Endothelial cell of umbilical vein (primary cell): ENCODE measurements around the gene SLC22A23. TPM values are rescaled to one million over a fixed set of nuclear protein-coding genes. Genes with fewer than 3 reads are reported as not detected.

Experiments
- BruUV-seq: library from RNA; stranded (reverse); fragments of 400-500 nt; replicated peaks from 2 replicates; lab custom pipeline; 2021; lab: Mats Ljungman, UMichigan
- CTCF ChIA-PET: fragments of 300-600, 350-600 bp; sonication (Branson Sonifier 250); formaldehyde crosslinking; loops from one replicate; lab custom pipeline; 2021; ENCODE audit warnings: antibody characterized with exemption, inconsistent platforms; lab: Charles Lee
- POLR2A ChIA-PET: fragments of 300-600, 350-600 bp; sonication (Branson Sonifier 250); formaldehyde crosslinking; loops from one replicate; lab custom pipeline; 2021; ENCODE audit warnings: antibody characterized with exemption, inconsistent platforms; lab: Charles Lee
- DNase-seq: peaks from one replicate; pipeline ENCODE4 v3.0.0-alpha.2; 2011; ENCODE audit warnings: low read depth, low spot score
- FAIRE-seq: peaks from 2 replicates; lab custom pipeline; 2011; peaks lifted over from hg19 to GRCh38; lab: Jason Lieb, UNC
- H2AFZ ChIP-seq: 2 replicates; pipeline ENCODE4 v1.6.0; 2012; ENCODE audit warnings: low read depth, low read length, control low read depth, inconsistent platforms
- H3K27ac ChIP-seq: 2 replicates; pipeline ENCODE4 v1.5.1; 2011; ENCODE audit warnings: low read depth, mild to moderate bottlenecking, control low read depth, low read length, moderate library complexity; ENCODE audit not compliant: insufficient read depth
- H3K27me3 ChIP-seq, 2 experiments: 2 replicates each; pipeline versions ENCODE4 v1.6.0 to v1.6.1; 2011; ENCODE audit warnings: low read length in 2 of 2, mixed read lengths in 1 of 2; ENCODE audit not compliant: control insufficient read depth in 2 of 2, insufficient read depth in 2 of 2
- H3K36me3 ChIP-seq, 2 experiments: 2 replicates in 1 of 2; 3 replicates in 1 of 2; pipeline ENCODE4 v1.5.1; 2011; ENCODE audit warnings: low read length in 2 of 2, mild to moderate bottlenecking in 1 of 2, moderate library complexity in 1 of 2; ENCODE audit not compliant: control insufficient read depth in 2 of 2, insufficient read depth in 2 of 2; ENCODE audit errors: extremely low read depth in 1 of 2
- H3K4me1 ChIP-seq: 3 replicates; pipeline ENCODE4 v1.5.1; 2011; ENCODE audit warnings: mild to moderate bottlenecking, low read length; ENCODE audit not compliant: control insufficient read depth, insufficient read depth; ENCODE audit errors: extremely low read depth
- H3K4me2 ChIP-seq: 2 replicates; pipeline ENCODE4 v1.6.1; 2011; ENCODE audit warnings: low read length, control low read depth, mixed read lengths; ENCODE audit not compliant: insufficient read depth
- H3K4me3 ChIP-seq, 3 experiments: fragments of 200-600 bp in 1 of 3; sonication (generic), shearing (Covaris generic) in 1 of 3; replicated peaks in 1 of 3; 2 replicates each; pipeline ENCODE4 v1.5.1; 2011 to 2016; ENCODE audit warnings: control low read depth in 3 of 3, low read length in 3 of 3, mild to moderate bottlenecking in 2 of 3, inconsistent platforms in 1 of 3, low read depth in 1 of 3, moderate library complexity in 1 of 3; ENCODE audit not compliant: insufficient read depth in 1 of 3
- H3K79me2 ChIP-seq: 2 replicates; pipeline ENCODE4 v1.6.0; 2012; ENCODE audit warnings: low read length, inconsistent platforms; ENCODE audit not compliant: control insufficient read depth, insufficient read depth
- H3K9ac ChIP-seq: replicated peaks from 2 replicates; pipeline ENCODE3; 2011; ENCODE audit warnings: low read length, control low read depth; ENCODE audit not compliant: insufficient read depth; ENCODE audit errors: extremely low read depth
- H3K9me1 ChIP-seq: replicated peaks from 3 replicates; pipeline ENCODE4 v1.6.0; 2011; ENCODE audit warnings: mild to moderate bottlenecking, low read length; ENCODE audit not compliant: control insufficient read depth, insufficient read depth; ENCODE audit errors: extremely low read depth
- H3K9me3 ChIP-seq: replicated peaks from 2 replicates; pipeline ENCODE4 v1.5.1; 2012; ENCODE audit warnings: low read length, inconsistent platforms; ENCODE audit not compliant: control insufficient read depth, insufficient read depth
- H4K20me1 ChIP-seq: replicated peaks from 2 replicates; pipeline ENCODE3; 2011; ENCODE audit warnings: mild to moderate bottlenecking, low read length; ENCODE audit not compliant: control insufficient read depth, insufficient read depth; ENCODE audit errors: extremely low read depth
- EZH2 ChIP-seq: IDR thresholded peaks from 2 replicates; pipeline ENCODE4 v1.6.1; 2012; ENCODE audit warnings: borderline replicate concordance, low read depth, mild to moderate bottlenecking, moderate library complexity, low read length, inconsistent platforms; ENCODE audit not compliant: severe bottlenecking
- FOS ChIP-seq: IDR thresholded peaks from 2 replicates; pipeline ENCODE4 v1.6.1; 2011; ENCODE audit warnings: mild to moderate bottlenecking, low read length, moderate library complexity, borderline replicate concordance; ENCODE audit not compliant: insufficient read depth
- GATA2 ChIP-seq: IDR thresholded peaks from 2 replicates; pipeline ENCODE4 v1.7.0; 2011; ENCODE audit warnings: low read depth, mild to moderate bottlenecking, moderate library complexity, mixed read lengths, low read length; ENCODE audit not compliant: insufficient read length, insufficient read depth
- MYC ChIP-seq: IDR thresholded peaks from one replicate; pipeline ENCODE4 v1.6.1; 2011; ENCODE audit warnings: mild to moderate bottlenecking, low read depth, low read length
- POLR2A ChIP-seq: IDR thresholded peaks from 2 replicates; pipeline ENCODE4 v1.6.1; 2012; ENCODE audit warnings: low read depth, mild to moderate bottlenecking, control low read depth, low read length
- POLR2AphosphoS5 ChIP-seq: IDR thresholded peaks from 2 replicates; pipeline ENCODE4 v1.6.1; 2012; ENCODE audit warnings: low read depth, mild to moderate bottlenecking, control low read depth, low read length, moderate library complexity; ENCODE audit not compliant: insufficient read depth
- dilution Hi-C: fragments of 300-500 bp; cut with MboI; formaldehyde crosslinking; loops from one replicate; pipeline ENCODE4 v1.15.0; 2019; ENCODE audit warnings: low sequenced_read_pairs; ENCODE audit not compliant: extremely low pct_ligation_motif_present
- intact Hi-C: fragments of 100-400 bp; cut with micrococcal nuclease; formaldehyde crosslinking; loops from one replicate; pipeline ENCODE4 v1.10.0; 2022
- polyA plus RNA-seq, 4 experiments: library from polyadenylated mRNA; depleted of rRNA in 3 of 4; stranded (reverse) in 3 of 4; unstranded in 1 of 4; fragments of >200 nt; gene quantifications; 2 replicates each; pipeline versions ENCODE4 v1.2.1 to v1.2.3, GENCODE V29; 2011 to 2012; ENCODE audit warnings: missing spikeins in 1 of 4
- total RNA-seq: library from RNA; stranded (reverse); gene quantifications from 2 replicates; pipeline ENCODE4 v1.2.3, GENCODE V29; 2021
- TF ChIP-seq, protein P1 (sequence below): IDR thresholded peaks from 2 replicates; pipeline ENCODE4 v1.6.1; 2011; ENCODE audit not compliant: insufficient read depth, insufficient read length
- TF ChIP-seq, protein P2 (sequence below), 2 donors: IDR thresholded peaks; 1 replicate in 1 of 2; 2 replicates in 1 of 2; pipeline ENCODE4 v1.5.1; 2011; ENCODE audit warnings: low read length in 2 of 2, mild to moderate bottlenecking in 2 of 2, moderate library complexity in 2 of 2, control low read depth in 1 of 2, inconsistent platforms in 1 of 2, low read depth in 1 of 2; ENCODE audit not compliant: insufficient read depth in 1 of 2; ENCODE audit errors: extremely low read depth in 1 of 2

Gene SLC22A23
- total and polyA plus RNA-seq, 2 donors (not counting 3 experiments of a cell fraction or from before 2014, with no cell fraction given), result 4.2 to 14.3 TPM

DNA sequence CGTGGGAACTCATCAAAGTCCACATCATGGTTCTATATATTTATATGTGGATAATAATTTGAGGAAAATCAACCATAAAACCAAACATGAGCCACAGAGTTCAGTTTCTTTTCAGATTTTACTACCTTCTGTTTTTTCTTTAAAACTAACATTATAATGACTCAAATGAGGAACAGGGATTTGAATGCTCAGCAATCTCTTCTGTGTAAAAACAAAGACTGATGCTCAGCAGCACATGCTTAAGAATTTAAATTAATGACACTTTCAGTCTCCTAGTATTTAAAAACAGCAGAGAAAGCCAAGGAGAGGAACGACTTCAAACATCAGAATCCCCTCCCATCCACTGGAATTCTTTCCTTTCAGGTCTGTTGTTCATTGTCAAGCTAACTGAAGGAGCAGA, 125.4 kb downstream of the SLC22A23 start:
- TF ChIP-seq FOS (no peak), EZH2 (no peak), POLR2AphosphoS5 (no peak)
- Histone ChIP-seq H3K36me3 (no peaks in the 10 kb centered on the region), H3K9me3 (no peaks in the 10 kb centered on the region), H3K4me3 (no peak overlapping the region), H2AFZ (no peak overlapping the region), H3K27ac (no peak overlapping the region), H3K9me1 (no peaks in the 10 kb centered on the region), H3K4me2 (no peak overlapping the region), H3K9ac (no peak overlapping the region), H4K20me1 (no peaks in the 10 kb centered on the region), H3K4me1 (no peaks in the 10 kb centered on the region), H3K27me3 (no peaks in the 10 kb centered on the region), H3K79me2 (no peaks in the 10 kb centered on the region)
- no peak for DNase-seq
- no TSS peak for BruUV-seq
- no peak for FAIRE-seq
- dilution Hi-C loops (no loop called here), intact Hi-C loops (no loop called here)
- ChIA-PET CTCF (interaction anchor here (1.3 to 1.4 kb wide), 2 partner anchors 12 to 50 kb away, joined by 3 read pairs; no protein-coding TSS in a partner anchor), POLR2A (no interaction called here)

DNA sequence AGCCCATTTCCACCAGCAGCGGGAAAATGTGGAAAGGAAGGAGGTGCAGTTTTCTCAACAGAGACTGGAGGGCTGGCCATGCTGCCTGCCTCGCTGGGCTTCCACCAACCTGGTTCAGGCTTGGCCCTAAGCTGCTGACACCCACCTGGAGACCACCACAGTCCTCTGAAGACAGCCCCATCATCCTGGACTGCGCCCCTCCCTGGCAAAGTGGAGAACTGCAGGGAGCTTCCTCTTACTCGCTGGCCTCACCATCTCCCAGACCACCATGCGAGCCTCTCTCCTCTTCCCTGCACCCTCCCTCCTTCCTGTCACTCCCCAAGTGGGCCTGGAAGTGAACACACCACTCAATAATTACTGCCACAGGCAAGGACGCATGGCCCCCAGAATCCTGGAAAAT, 126.7 kb downstream of the SLC22A23 start:
- POLR2A ChIA-PET, result no interaction called here
- intact Hi-C loops (no loop called here), dilution Hi-C loops (no loop called here)
- TF ChIP-seq, protein P1, sequence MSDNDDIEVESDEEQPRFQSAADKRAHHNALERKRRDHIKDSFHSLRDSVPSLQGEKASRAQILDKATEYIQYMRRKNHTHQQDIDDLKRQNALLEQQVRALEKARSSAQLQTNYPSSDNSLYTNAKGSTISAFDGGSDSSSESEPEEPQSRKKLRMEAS, result no peak
- no peak for TF ChIP-seq GATA2
- TF ChIP-seq POLR2A, result no peak
- TF ChIP-seq MYC, result no peak
- no peak for TF ChIP-seq EZH2
- TF ChIP-seq POLR2AphosphoS5, result no peak
- TF ChIP-seq, protein P2, sequence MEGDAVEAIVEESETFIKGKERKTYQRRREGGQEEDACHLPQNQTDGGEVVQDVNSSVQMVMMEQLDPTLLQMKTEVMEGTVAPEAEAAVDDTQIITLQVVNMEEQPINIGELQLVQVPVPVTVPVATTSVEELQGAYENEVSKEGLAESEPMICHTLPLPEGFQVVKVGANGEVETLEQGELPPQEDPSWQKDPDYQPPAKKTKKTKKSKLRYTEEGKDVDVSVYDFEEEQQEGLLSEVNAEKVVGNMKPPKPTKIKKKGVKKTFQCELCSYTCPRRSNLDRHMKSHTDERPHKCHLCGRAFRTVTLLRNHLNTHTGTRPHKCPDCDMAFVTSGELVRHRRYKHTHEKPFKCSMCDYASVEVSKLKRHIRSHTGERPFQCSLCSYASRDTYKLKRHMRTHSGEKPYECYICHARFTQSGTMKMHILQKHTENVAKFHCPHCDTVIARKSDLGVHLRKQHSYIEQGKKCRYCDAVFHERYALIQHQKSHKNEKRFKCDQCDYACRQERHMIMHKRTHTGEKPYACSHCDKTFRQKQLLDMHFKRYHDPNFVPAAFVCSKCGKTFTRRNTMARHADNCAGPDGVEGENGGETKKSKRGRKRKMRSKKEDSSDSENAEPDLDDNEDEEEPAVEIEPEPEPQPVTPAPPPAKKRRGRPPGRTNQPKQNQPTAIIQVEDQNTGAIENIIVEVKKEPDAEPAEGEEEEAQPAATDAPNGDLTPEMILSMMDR (IDR thresholded peaks at IDR 0.05; ENCODE audit: extremely low read depth in 1 of 2, insufficient read depth in 1 of 2, low read depth in 1 of 2, low read length in 2 of 2), result no peak
- TF ChIP-seq FOS, result no peak
- H2AFZ ChIP-seq, result no peak overlapping the region
- FAIRE-seq (no peak), DNase-seq (no peak)
- no peaks in the 10 kb centered on the region for H3K9me1 ChIP-seq
- H3K36me3 ChIP-seq, result no peaks in the 10 kb centered on the region
- H3K27ac ChIP-seq, result no peak overlapping the region
- peaks cover 3% of the 10 kb centered on the region for H3K4me1 ChIP-seq
- H3K4me3 ChIP-seq, result no peak overlapping the region
- H3K79me2 ChIP-seq, result no peaks in the 10 kb centered on the region
- no peak overlapping the region for H3K4me2 ChIP-seq
- H4K20me1 ChIP-seq, result no peaks in the 10 kb centered on the region
- no peaks in the 10 kb centered on the region for H3K27me3 ChIP-seq
- BruUV-seq, result no TSS peak
- H3K9me3 ChIP-seq, result no peaks in the 10 kb centered on the region
- no peak overlapping the region for H3K9ac ChIP-seq
- CTCF ChIA-PET, result interaction anchor here (0.6 to 1.3 kb wide), 3 partner anchors 35 to 402 kb away, joined by 3 read pairs; no protein-coding TSS in a partner anchor
